GM21423 (cell line): Measurements from ENCODE around the gene UNC5CL.
"Not testable (repeated sequence)": the region's sequence is repeated elsewhere in the genome, so short reads cannot be mapped to it uniquely, and the experiment has no call there.

Experiments
- ATAC-seq: cut with Tn5 transposase; IDR thresholded peaks from one replicate; pipeline ENCODE4 v1.9.1; 2021; ENCODE audit warnings: mild to moderate bottlenecking, moderate library complexity; ENCODE audit not compliant: unreplicated experiment

UNC5CL gene

GRCh38 chr6:41040940-41041536 lies 2.0 kb upstream of the UNC5CL start:
- no peak for ATAC-seq

GRCh38 chr6:41040101-41040939 lies 1.3 kb upstream of the UNC5CL start:
- peak; percentile 45 for ATAC-seq

- ATAC-seq: no peak
Observed at GRCh38 chr6:41038205-41038604, 816 bp downstream of the UNC5CL start.

GRCh38 chr6:41037107-41037900 lies 1.7 kb downstream of the UNC5CL start:
- ATAC-seq: no peak

GRCh38 chr6:41036601-41037000 lies 2.4 kb downstream of the UNC5CL start:
- ATAC-seq: no peak

GRCh38 chr6:41036186-41036585 lies 2.8 kb downstream of the UNC5CL start:
- no peak for ATAC-seq

GRCh38 chr6:41033776-41034175 lies 5.2 kb downstream of the UNC5CL start:
- no peak for ATAC-seq

- ATAC-seq: no peak
Observed at GRCh38 chr6:41032830-41033229, 6.2 kb downstream of the UNC5CL start.

GRCh38 chr6:41028561-41029412 lies 10.2 kb downstream of the UNC5CL start:
- ATAC-seq: peak; percentile 32

- peak; percentile 85 for ATAC-seq
Observed at GRCh38 chr6:41027799-41028560, 11.0 kb downstream of the UNC5CL start.

- no peak for ATAC-seq
Observed at GRCh38 chr6:41027241-41027640, 11.8 kb downstream of the UNC5CL start.

GRCh38 chr6:41025966-41026530 lies 13.0 kb downstream of the UNC5CL start:
- ATAC-seq: no peak

GRCh38 chr6:41023114-41023513 lies 15.9 kb downstream of the UNC5CL start:
- ATAC-seq: no peak

- ATAC-seq: no peak
Observed at GRCh38 chr6:41022294-41022693, 16.7 kb downstream of the UNC5CL start.

- ATAC-seq: no peak
Observed at GRCh38 chr6:41021832-41022231, 17.2 kb downstream of the UNC5CL start.

- no peak for ATAC-seq
Observed at GRCh38 chr6:41017663-41018062, 21.4 kb downstream of the UNC5CL start.

- ATAC-seq: not testable (repeated sequence)
Observed at GRCh38 chr6:41015860-41016259, 23.2 kb downstream of the UNC5CL start.

GRCh38 chr6:41014780-41015179 lies 24.2 kb downstream of the UNC5CL start:
- no peak for ATAC-seq

GRCh38 chr6:41013466-41014153 lies 25.4 kb downstream of the UNC5CL start:
- ATAC-seq: no peak
